ENCODE results near the gene NUP205. TPM values are rescaled to one million over a fixed set of nuclear protein-coding genes. Genes with fewer than 3 reads are reported as not detected.

The NUP205 gene
- total and polyA plus RNA-seq, 9 donors: 19.5 to 51.5 (median 38.7) TPM

GRCh38 chr7:135669774-135670173 is 112.1 kb downstream of the NUP205 start:
- Histone ChIP-seq H3K9me3 (no peaks in the 10 kb centered on the region), H3K36me3 (no peaks in the 10 kb centered on the region), H3K4me3 (no peak overlapping the region), H3K27ac (no peak overlapping the region), H3K4me1 (ENCODE audit: insufficient read depth) (no peaks in the 10 kb centered on the region), H3K27me3 (no peaks in the 10 kb centered on the region)
- TF ChIP-seq CTCF (IDR thresholded peaks at IDR 0.05): no peak
- no peak for TF ChIP-seq POLR2A (IDR thresholded peaks at IDR 0.05)
- TF ChIP-seq EP300 (IDR thresholded peaks at IDR 0.05): no peak
- 80 to 93% (median 88%) methylated on average over 1 of the region's 1 CpG for WGBS, 3 donors
- DNase-seq: no peak
- intact Hi-C loops (cut with DNase I): loop anchor here in 3 of 4 donors (10.0 kb wide), 3 partner anchors 305 to 345 kb away; partner anchors contain the start of gene MTPN (in 1 of the 3)

- H3K9me3 ChIP-seq: no peaks in the 10 kb centered on the region
- H3K4me1 ChIP-seq (ENCODE audit: insufficient read depth): no peaks in the 10 kb centered on the region
- no peak for DNase-seq
- H3K4me3 ChIP-seq: no peak overlapping the region
- intact Hi-C loops (cut with DNase I): loop anchor here in 1 of 4 donors (10.0 kb wide), 1 partner anchor 345 kb away; no protein-coding TSS in a partner anchor
- H3K27me3 ChIP-seq: no peaks in the 10 kb centered on the region
- no peaks in the 10 kb centered on the region for H3K36me3 ChIP-seq
- H3K27ac ChIP-seq: no peak overlapping the region
- 28 to 35% (median 33%) methylated on average over 1 of the region's 1 CpG for WGBS, 3 donors
- TF ChIP-seq POLR2A (IDR thresholded peaks at IDR 0.05): no peak
- no peak for TF ChIP-seq EP300 (IDR thresholded peaks at IDR 0.05)
- no peak for TF ChIP-seq CTCF (IDR thresholded peaks at IDR 0.05)
Observed at GRCh38 chr7:135670179-135670578, 112.5 kb downstream of the NUP205 start.

GRCh38 chr7:135672560-135673359 is 115.0 kb downstream of the NUP205 start:
- no peaks in the 10 kb centered on the region for H3K27me3 ChIP-seq
- TF ChIP-seq CTCF (IDR thresholded peaks at IDR 0.05): peak; percentile 51 to 76 (median 60)
- TF ChIP-seq POLR2A (IDR thresholded peaks at IDR 0.05): no peak
- TF ChIP-seq EP300 (IDR thresholded peaks at IDR 0.05): no peak
- no peaks in the 10 kb centered on the region for H3K4me1 ChIP-seq (ENCODE audit: insufficient read depth)
- H3K9me3 ChIP-seq: no peaks in the 10 kb centered on the region
- H3K36me3 ChIP-seq: no peaks in the 10 kb centered on the region
- intact Hi-C loops (cut with DNase I): loop anchor here in 1 of 4 donors (10.0 kb wide), 1 partner anchor 342 kb away; no protein-coding TSS in a partner anchor
- WGBS, 3 donors: 44 to 46% (median 44%) methylated on average over 3 of the region's 3 CpGs
- H3K4me3 ChIP-seq: no peak overlapping the region
- peak in 1 of 5 donors; percentile 34 for DNase-seq
- H3K27ac ChIP-seq: no peak overlapping the region

- no peak for DNase-seq
- no peaks in the 10 kb centered on the region for H3K9me3 ChIP-seq
- no peak overlapping the region for H3K27ac ChIP-seq
- no peaks in the 10 kb centered on the region for H3K27me3 ChIP-seq
- no peak overlapping the region for H3K4me3 ChIP-seq
- H3K36me3 ChIP-seq: no peaks in the 10 kb centered on the region
- intact Hi-C loops (cut with DNase I): loop anchor here in 1 of 4 donors (10.0 kb wide), 1 partner anchor 341 kb away; no protein-coding TSS in a partner anchor
- WGBS, 3 donors: 60 to 75% (median 63%) methylated on average over 6 of the region's 6 CpGs
- TF ChIP-seq POLR2A (IDR thresholded peaks at IDR 0.05): no peak
- no peak for TF ChIP-seq EP300 (IDR thresholded peaks at IDR 0.05)
- no peak for TF ChIP-seq CTCF (IDR thresholded peaks at IDR 0.05)
- H3K4me1 ChIP-seq (ENCODE audit: insufficient read depth): no peaks in the 10 kb centered on the region
Observed at GRCh38 chr7:135673360-135673706, 115.6 kb downstream of the NUP205 start.
